IMR-90 (cell line): ENCODE results near the gene ATXN1L.

Experiments used
- BHLHE40 ChIP-seq: fragments of 150-350 bp; IDR thresholded peaks from 2 replicates; pipeline ENCODE4 v1.6.1; 2016; ENCODE audit warnings: mild to moderate bottlenecking, low read depth, low read length
- CEBPB ChIP-seq: IDR thresholded peaks from 2 replicates; pipeline ENCODE4 v1.6.1; 2012; ENCODE audit warnings: low read depth, low read length, improper control_type of control experiment
- CHD1 ChIP-seq: IDR thresholded peaks from 2 replicates; pipeline ENCODE4 v1.6.1; 2012; ENCODE audit warnings: low read depth, low read length, improper control_type of control experiment
- CTCF ChIP-seq: conservative IDR thresholded peaks from 2 replicates; pipeline ENCODE4 v1.5.1; 2012; ENCODE audit warnings: mild to moderate bottlenecking, low read depth, low read length, improper control_type of control experiment
- MXI1 ChIP-seq: IDR thresholded peaks from 2 replicates; pipeline ENCODE4 v1.6.1; 2012; ENCODE audit warnings: low read depth, mild to moderate bottlenecking, low read length, moderate library complexity, borderline replicate concordance
- NFE2L2 ChIP-seq: fragments of 150-350 bp; IDR thresholded peaks from 2 replicates; pipeline ENCODE4 v1.6.1; 2016; ENCODE audit warnings: low read depth, mild to moderate bottlenecking, low read length
- POLR2A ChIP-seq: IDR thresholded peaks from 2 replicates; pipeline ENCODE4 v1.6.1; 2012; ENCODE audit warnings: mild to moderate bottlenecking, low read depth, low read length
- RAD21 ChIP-seq: IDR thresholded peaks from 2 replicates; pipeline ENCODE4 v1.6.1; 2012; ENCODE audit warnings: low read length, improper control_type of control experiment
- RCOR1 ChIP-seq: IDR thresholded peaks from 2 replicates; pipeline ENCODE4 v1.6.1; 2012; ENCODE audit warnings: mild to moderate bottlenecking, low read length, improper control_type of control experiment; ENCODE audit not compliant: insufficient replicate concordance
- RFX5 ChIP-seq: IDR thresholded peaks from 2 replicates; pipeline ENCODE4 v1.8.0; 2012; ENCODE audit warnings: low read depth, mild to moderate bottlenecking, low read length, moderate library complexity
- SMC3 ChIP-seq: fragments of 150-350 bp; IDR thresholded peaks from 2 replicates; pipeline ENCODE4 v1.6.1; 2016; ENCODE audit warnings: low read depth, mild to moderate bottlenecking, antibody characterized with exemption, low read length, moderate library complexity
- USF2 ChIP-seq: fragments of 150-350 bp; IDR thresholded peaks from 2 replicates; pipeline ENCODE4 v1.6.1; 2017; ENCODE audit warnings: mild to moderate bottlenecking, antibody characterized with exemption, low read length, low read depth

GRCh38 chr16:71840052-71840451 is 5.7 kb upstream of the ATXN1L start:
- TF ChIP-seq CTCF (no peak), MXI1 (no peak), SMC3 (no peak), CEBPB (no peak), BHLHE40 (no peak), USF2 (no peak), POLR2A (no peak), RCOR1 (no peak), NFE2L2 (no peak), RFX5 (no peak), CHD1 (no peak), RAD21 (no peak)
